Esophagus muscularis mucosa (tissue), 4 donors: ENCODE measurements around the gene ATF7IP2. TPM values are rescaled to one million over a fixed set of nuclear protein-coding genes. Genes with fewer than 3 reads are reported as not detected.

Experiments
- DNase-seq: peaks from one replicate; pipeline ENCODE4 v3.0.0-alpha.2; 2017; ENCODE audit errors: extremely low spot score
- H3K27ac ChIP-seq, 4 donors: fragments of 200-600 bp; sonication (generic); replicated peaks in 1 of 4; 1 replicate in 3 of 4; 2 replicates in 1 of 4; pipeline ENCODE4 v1.5.1; 2016 to 2019; ENCODE audit warnings: mild to moderate bottlenecking in 1 of 4
- H3K27me3 ChIP-seq, 4 donors: fragments of 200-600 bp; sonication (generic); one replicate each; pipeline versions ENCODE4 v1.5.1 to v1.6.0; 2016 to 2019
- H3K36me3 ChIP-seq, 4 donors: fragments of 200-600 bp; sonication (generic); one replicate each; pipeline ENCODE4 v1.5.1; 2016 to 2019
- H3K4me1 ChIP-seq, 4 donors: fragments of 200-600 bp; sonication (generic); one replicate each; pipeline ENCODE4 v1.5.1; 2016 to 2019
- H3K4me3 ChIP-seq, 4 donors: fragments of 200-600 bp; sonication (generic); 1 replicate in 2 of 4; 2 replicates in 2 of 4; pipeline ENCODE4 v1.5.1; 2016 to 2019; ENCODE audit warnings: mild to moderate bottlenecking in 4 of 4, moderate library complexity in 1 of 4
- H3K9me3 ChIP-seq, 4 donors: fragments of 200-600 bp; sonication (generic); 1 replicate in 3 of 4; 2 replicates in 1 of 4; pipeline ENCODE4 v1.5.1; 2016 to 2019
- EP300 ChIP-seq: sonication (generic); formaldehyde crosslinking; IDR thresholded peaks from one replicate; pipeline ENCODE4 v1.6.1; 2017; ENCODE audit warnings: antibody characterized with exemption
- POLR2A ChIP-seq: fragments of 450-650 bp; IDR thresholded peaks from one replicate; pipeline ENCODE4 v1.6.1; 2017; ENCODE audit warnings: antibody characterized with exemption, moderate library complexity, mild to moderate bottlenecking, low read depth
- POLR2AphosphoS5 ChIP-seq, 2 donors: sonication (generic); formaldehyde crosslinking; IDR thresholded peaks; one replicate each; pipeline ENCODE4 v1.6.1; 2017; ENCODE audit warnings: antibody characterized with exemption in 2 of 2
- WGBS: methylation state at CpG from one replicate; pipeline ENCODE4 v1.1.5; 2018; 5-methylcytosine and 5-hydroxymethylcytosine counted together
- intact Hi-C: fragments of 100-400 bp; cut with DNase I; formaldehyde crosslinking; loops from one replicate; pipeline ENCODE4 v1.15.1; 2023
- total RNA-seq, 4 donors: library from RNA; depleted of rRNA; stranded (reverse); fragments of >200 nt; gene quantifications; one replicate each; pipeline versions ENCODE4 v1.1.0 to v1.2.1, GENCODE V29; 2016
- TF ChIP-seq, protein P1 (sequence below), 3 experiments: fragments of 200-600 bp in 2 of 3; fragments of 450-650 bp in 1 of 3; sonication (generic) in 2 of 3; IDR thresholded peaks; one replicate each; pipeline ENCODE4 v1.5.1; 2017 to 2019; ENCODE audit warnings: antibody characterized with exemption in 3 of 3, mild to moderate bottlenecking in 2 of 3, moderate library complexity in 1 of 3

Gene ATF7IP2
- total RNA-seq, 4 donors from 2014 or later = 4.1 to 8.3 (median 6.3) TPM

DNA sequence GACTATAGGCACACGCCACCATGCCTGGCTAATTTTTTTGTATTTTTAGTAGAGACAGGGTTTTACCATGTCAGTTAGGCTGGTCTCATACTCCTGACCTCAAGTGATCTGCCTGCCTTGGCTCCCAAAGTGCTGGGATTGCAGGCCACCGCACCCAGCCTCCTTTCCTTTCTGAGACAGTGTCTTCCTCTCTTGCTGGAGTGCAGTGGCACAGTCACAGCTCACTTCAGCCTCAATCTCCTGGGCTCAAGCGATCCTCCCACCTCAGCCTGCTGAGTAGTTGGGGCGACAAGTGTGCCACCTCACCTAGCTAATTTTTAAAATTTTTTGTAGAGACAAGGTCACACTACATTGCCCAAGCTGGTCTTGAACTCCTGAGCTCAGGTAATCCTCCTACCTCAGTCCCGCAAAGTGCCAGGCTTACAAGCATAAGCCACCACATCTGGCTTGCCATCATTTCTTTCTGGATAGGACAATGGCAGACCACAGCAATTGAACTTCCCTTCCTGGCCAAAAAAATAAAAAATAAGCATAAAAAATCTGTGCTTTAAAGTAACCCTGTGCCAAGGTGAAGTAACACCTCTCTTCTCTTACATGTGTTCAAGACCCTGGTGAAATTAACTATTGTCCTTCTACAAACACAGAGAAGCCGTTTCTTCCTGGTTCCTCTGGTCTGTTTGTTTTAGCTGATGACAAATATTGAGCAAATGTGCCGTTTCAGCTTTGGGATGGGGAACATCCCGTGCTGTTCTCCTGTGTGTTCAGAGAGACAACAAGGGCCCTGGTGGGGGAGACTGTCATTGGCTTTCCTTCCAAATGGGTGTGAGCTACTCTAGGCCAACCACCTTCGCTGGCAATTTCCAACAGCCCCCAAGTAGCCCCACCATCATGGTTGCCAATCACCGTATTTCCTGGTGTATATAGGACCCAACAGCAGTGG is 134.3 kb downstream of the ATF7IP2 start:
- intact Hi-C loops = loop anchor here (2.0 to 5.0 kb wide), 3 partner anchors 57 to 402 kb away; no protein-coding TSS in a partner anchor
- TF ChIP-seq EP300 = no peak
- TF ChIP-seq POLR2AphosphoS5 (IDR thresholded peaks at IDR 0.05) = no peak
- TF ChIP-seq, protein P1, sequence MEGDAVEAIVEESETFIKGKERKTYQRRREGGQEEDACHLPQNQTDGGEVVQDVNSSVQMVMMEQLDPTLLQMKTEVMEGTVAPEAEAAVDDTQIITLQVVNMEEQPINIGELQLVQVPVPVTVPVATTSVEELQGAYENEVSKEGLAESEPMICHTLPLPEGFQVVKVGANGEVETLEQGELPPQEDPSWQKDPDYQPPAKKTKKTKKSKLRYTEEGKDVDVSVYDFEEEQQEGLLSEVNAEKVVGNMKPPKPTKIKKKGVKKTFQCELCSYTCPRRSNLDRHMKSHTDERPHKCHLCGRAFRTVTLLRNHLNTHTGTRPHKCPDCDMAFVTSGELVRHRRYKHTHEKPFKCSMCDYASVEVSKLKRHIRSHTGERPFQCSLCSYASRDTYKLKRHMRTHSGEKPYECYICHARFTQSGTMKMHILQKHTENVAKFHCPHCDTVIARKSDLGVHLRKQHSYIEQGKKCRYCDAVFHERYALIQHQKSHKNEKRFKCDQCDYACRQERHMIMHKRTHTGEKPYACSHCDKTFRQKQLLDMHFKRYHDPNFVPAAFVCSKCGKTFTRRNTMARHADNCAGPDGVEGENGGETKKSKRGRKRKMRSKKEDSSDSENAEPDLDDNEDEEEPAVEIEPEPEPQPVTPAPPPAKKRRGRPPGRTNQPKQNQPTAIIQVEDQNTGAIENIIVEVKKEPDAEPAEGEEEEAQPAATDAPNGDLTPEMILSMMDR (IDR thresholded peaks at IDR 0.05) = no peak
- no peak for TF ChIP-seq POLR2A

DNA sequence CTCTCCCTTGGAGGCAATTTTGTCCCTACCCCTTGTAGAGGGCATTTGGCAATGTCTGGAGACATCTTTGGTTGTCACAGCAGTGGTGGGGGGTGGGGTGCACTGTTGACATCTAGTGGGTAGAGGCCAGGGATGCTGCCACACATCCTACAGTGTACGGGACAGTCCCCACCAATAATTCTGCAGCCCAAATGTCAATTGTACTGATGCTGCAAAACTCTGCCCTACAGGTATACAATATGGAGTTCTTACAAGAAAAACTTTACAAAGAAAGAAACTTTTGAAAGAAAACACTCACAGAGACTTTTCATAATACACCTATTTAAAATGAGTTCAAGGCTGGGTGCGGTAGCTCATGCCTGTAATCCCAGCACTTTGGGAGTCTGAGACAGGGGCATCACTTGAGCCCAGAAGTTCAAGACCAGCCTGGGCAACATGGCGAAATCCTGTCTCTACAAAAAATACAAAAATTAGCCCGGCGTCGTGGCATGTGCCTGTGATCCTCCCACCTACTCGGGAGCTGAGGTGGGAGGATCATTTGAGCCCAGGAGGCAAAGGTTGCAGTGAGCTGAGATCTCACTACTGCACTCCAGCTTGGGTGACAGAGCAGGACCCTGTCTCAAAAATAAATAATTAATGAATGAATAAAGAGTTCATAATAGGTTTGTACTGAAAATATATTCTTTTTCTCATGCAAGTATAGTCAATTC is 135.2 kb downstream of the ATF7IP2 start:
- Histone ChIP-seq H3K4me1 (peaks cover 0 to 7% (median 0%) of the 10 kb centered on the region in 4 donors), H3K36me3 (peaks cover 4 to 32% (median 16%) of the 10 kb centered on the region in 4 donors), H3K4me3 (no peak overlapping the region), H3K27me3 (no peaks in the 10 kb centered on the region), H3K9me3 (no peaks in the 10 kb centered on the region), H3K27ac (no peak overlapping the region)
- no peak for DNase-seq
- 74% methylated on average over 7 of the region's 7 CpGs for WGBS
- TF ChIP-seq, protein P1 (IDR thresholded peaks at IDR 0.05) = no peak
- no peak for TF ChIP-seq POLR2A
- no peak for TF ChIP-seq EP300
- no peak for TF ChIP-seq POLR2AphosphoS5 (IDR thresholded peaks at IDR 0.05)
- intact Hi-C loops = loop anchor here (2.0 to 5.0 kb wide), 2 partner anchors 216 to 401 kb away; no protein-coding TSS in a partner anchor

More for the DNA sequence above, 134.3 kb downstream of the ATF7IP2 start:
- H3K4me3 ChIP-seq = no peak overlapping the region
- no peaks in the 10 kb centered on the region for H3K27me3 ChIP-seq
- no peaks in the 10 kb centered on the region for H3K9me3 ChIP-seq
- peaks cover 2 to 24% (median 11%) of the 10 kb centered on the region in 4 donors for H3K36me3 ChIP-seq
- WGBS = 82% methylated on average over 9 of the region's 10 CpGs
- no peak overlapping the region for H3K27ac ChIP-seq
- no peak for DNase-seq
- H3K4me1 ChIP-seq = peaks cover 2 to 9% (median 3%) of the 10 kb centered on the region in 4 donors

DNA sequence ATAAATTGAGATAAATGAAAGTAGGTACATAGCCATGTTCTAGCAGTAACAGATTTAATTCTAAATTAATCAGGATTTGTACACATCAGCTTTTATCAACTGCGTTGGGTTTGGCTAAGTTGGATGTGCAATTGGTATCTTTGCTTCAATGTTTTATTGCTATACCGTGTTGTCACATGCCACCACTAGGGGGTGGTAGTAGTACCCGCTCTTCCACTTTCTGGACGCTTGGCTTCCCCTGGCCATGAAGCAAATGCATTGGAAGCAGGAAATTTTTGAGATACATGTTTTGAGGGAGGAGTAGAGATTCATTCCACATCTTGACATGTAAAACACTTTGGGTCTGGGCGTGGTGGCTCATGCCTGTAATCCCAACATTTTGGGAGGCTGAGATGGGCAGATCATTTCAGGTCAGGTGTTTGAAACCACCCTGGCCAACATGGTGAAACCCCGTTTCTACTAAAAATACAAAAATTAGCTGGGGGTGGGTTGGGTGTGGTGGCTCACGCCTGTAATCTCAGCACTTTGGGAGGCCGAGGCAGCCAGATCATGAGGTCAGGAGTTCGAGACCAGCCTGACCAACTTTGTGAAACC is 135.9 kb downstream of the ATF7IP2 start:
- H3K9me3 ChIP-seq = no peaks in the 10 kb centered on the region
- DNase-seq = no peak
- H3K27me3 ChIP-seq = no peaks in the 10 kb centered on the region
- no peak overlapping the region for H3K27ac ChIP-seq
- TF ChIP-seq, protein P1 (IDR thresholded peaks at IDR 0.05) = peak; percentile 64 to 88 (median 65)
- TF ChIP-seq POLR2AphosphoS5 (IDR thresholded peaks at IDR 0.05) (peak in 1 of 2 donors; percentile 53), EP300 (no peak)
- H3K4me3 ChIP-seq = no peak overlapping the region
- intact Hi-C loops = loop anchor here (2.0 to 5.0 kb wide), 2 partner anchors 215 to 401 kb away; no protein-coding TSS in a partner anchor
- H3K36me3 ChIP-seq = peaks cover 4 to 40% (median 20%) of the 10 kb centered on the region in 4 donors
- WGBS = 58% methylated on average over 9 of the region's 9 CpGs
- H3K4me1 ChIP-seq = peaks cover 0 to 7% (median 0%) of the 10 kb centered on the region in 4 donors

DNA sequence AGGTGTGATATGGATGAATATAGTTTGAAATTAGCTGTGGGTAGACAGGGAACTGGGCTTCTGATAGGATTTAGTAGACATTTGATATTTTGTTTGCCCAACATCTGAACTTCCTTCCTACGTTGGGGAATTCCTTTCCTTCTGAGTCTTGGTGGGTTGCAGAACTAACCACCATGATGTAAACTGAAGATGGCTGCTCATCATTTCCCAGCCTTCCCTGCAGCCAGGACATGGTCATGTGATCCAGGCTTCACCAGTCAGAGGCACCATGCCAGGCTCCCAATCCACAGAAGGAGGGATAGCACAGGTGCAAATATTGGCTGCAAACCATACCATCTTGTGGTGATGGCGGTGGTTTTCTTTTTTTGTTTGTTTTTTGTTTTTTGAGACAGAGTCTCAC is 137.1 kb downstream of the ATF7IP2 start:
- intact Hi-C loops = loop anchor here (5.0 kb wide), 1 partner anchor 399 kb away; no protein-coding TSS in a partner anchor
- TF ChIP-seq, protein P1 (IDR thresholded peaks at IDR 0.05) = no peak
- TF ChIP-seq POLR2A (no peak), EP300 (no peak), POLR2AphosphoS5 (IDR thresholded peaks at IDR 0.05) (no peak)
- 93% methylated on average over 2 of the region's 2 CpGs for WGBS
- no peaks in the 10 kb centered on the region for H3K27me3 ChIP-seq
- no peak overlapping the region for H3K4me3 ChIP-seq
- peaks cover 0 to 7% (median 0%) of the 10 kb centered on the region in 4 donors for H3K4me1 ChIP-seq
- H3K27ac ChIP-seq = no peak overlapping the region
- H3K36me3 ChIP-seq = peaks cover 9 to 51% (median 30%) of the 10 kb centered on the region in 4 donors
- no peak for DNase-seq
- no peaks in the 10 kb centered on the region for H3K9me3 ChIP-seq
